GM13976 (cell line): ENCODE data around the gene TSSK3.
"Not testable (repeated sequence)": the region's sequence is repeated elsewhere in the genome, so short reads cannot be mapped to it uniquely, and the experiment has no call there.

Experiments
- DNase-seq: peaks from one replicate; pipeline ENCODE4 v3.0.0; 2012; ENCODE audit warnings: low spot score
- in situ Hi-C: fragments of 300-500 bp; cut with MboI; formaldehyde crosslinking; loops from one replicate; pipeline ENCODE4 v1.12.0; 2022; ENCODE audit warnings: low sequenced_read_pairs, mixed read lengths, inconsistent platforms; ENCODE audit not compliant: unreplicated experiment
- TF ChIP-seq, protein P1 (sequence below): IDR thresholded peaks from 2 replicates; pipeline ENCODE4 v1.5.1; 2012; ENCODE audit warnings: borderline replicate concordance, mild to moderate bottlenecking; ENCODE audit not compliant: insufficient read depth; ENCODE audit errors: extremely low read depth, missing control alignments, control extremely low read depth

TSSK3 gene

DNA sequence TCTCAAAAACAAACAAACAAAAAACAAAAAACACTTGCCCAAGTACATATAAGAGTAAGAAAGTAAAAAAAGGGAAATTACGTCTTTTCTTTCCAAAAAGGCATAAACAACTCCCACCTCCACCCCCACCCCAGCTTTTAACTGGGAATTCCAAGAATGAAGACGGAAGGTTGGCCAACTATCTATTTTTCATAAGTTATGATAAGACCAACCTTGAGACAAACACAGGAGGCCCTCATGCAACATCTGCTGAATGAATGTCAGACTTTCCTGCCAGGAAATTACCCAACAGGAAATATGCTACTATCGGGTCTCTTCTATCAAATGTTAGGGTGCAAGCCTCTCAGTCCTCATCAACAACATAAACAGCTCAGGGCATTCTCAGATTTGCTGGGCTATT lies 30.0 kb downstream of the TSSK3 start:
- TF ChIP-seq, protein P1, sequence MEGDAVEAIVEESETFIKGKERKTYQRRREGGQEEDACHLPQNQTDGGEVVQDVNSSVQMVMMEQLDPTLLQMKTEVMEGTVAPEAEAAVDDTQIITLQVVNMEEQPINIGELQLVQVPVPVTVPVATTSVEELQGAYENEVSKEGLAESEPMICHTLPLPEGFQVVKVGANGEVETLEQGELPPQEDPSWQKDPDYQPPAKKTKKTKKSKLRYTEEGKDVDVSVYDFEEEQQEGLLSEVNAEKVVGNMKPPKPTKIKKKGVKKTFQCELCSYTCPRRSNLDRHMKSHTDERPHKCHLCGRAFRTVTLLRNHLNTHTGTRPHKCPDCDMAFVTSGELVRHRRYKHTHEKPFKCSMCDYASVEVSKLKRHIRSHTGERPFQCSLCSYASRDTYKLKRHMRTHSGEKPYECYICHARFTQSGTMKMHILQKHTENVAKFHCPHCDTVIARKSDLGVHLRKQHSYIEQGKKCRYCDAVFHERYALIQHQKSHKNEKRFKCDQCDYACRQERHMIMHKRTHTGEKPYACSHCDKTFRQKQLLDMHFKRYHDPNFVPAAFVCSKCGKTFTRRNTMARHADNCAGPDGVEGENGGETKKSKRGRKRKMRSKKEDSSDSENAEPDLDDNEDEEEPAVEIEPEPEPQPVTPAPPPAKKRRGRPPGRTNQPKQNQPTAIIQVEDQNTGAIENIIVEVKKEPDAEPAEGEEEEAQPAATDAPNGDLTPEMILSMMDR: no peak
- no peak for DNase-seq
- in situ Hi-C loops: no loop called here

DNA sequence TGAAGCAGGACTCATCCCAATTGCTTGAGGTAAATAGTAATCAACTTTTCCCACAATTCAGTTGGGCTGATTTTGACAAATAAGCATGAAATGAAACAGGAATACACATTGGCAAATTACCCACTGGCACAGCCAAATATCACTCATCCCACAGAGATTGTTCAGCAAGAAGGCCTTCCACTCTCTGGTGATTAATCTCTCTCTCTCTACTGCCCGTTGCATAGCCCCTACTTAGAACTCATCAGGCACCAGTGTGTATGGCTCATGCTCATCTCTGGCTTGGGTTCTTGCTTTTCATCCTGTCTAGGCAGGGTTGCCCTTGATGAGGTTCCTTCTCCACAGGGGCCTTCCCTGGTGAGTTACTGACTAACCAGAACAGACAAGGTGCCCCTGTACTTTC lies 30.8 kb downstream of the TSSK3 start:
- in situ Hi-C loops: no loop called here
- DNase-seq: no peak
- TF ChIP-seq, protein P1: no peak

DNA sequence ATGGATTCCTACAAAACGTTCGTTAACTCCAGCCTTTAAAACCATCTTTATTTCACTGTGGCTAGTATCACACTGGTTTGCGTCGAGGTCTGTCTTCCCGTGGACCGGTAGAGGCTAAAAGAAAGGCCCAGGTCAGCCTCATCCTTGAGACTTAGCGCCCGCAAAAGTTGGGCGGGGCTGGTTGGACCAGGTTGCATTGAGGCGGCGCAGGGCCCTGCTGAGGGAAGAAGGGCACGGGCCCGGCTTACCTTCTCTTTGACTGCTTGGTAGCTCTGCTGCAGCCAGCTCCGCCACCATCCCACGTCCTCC lies 31.4 kb downstream of the TSSK3 start:
- in situ Hi-C loops: no loop called here
- DNase-seq: no peak
- TF ChIP-seq, protein P1: no peak

DNA sequence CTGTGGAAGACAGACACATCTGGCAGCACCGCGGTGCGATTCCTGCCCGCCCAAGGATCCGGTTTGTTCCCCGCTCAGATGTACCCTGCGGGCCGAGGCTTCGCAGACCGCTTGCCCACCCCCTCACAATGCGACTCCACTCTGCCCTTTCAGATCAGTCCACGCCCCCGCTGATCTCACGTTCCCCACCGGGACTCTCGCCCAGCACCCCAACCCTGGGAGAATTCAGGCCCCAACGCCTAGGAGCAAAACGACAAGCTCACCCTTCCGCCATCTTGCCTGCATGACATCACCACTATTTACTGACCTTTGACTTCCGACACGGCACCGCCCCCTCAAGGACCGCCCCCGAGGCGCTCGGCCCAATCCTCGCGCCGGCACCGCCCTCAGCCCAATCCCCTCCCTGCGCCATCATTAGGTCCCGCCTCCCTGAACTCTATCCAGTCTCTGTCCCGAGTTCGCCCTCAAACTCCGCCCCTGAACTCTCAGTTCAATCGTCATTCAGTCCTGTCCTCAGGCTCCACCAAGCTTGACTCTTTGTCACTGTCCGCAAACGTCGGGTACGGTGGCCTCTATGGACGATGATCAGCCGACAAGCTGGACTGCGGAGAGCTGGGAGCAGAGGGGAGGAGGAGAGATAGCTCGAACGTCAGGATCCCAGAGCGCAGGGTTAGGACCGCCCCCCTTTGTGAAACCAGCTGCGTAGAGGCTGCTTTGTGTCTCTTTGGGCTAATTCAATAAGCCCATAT lies 32.0 kb downstream of the TSSK3 start, which contains the start of gene BSDC1:
TSS of gene BSDC1 (minus strand) at position 301 of the 749 bp plus-strand sequence. CDS start at position 274, 27 bp downstream.
- in situ Hi-C loops: no loop called here
- DNase-seq: peak; percentile 99
- TF ChIP-seq, protein P1: no peak

DNA sequence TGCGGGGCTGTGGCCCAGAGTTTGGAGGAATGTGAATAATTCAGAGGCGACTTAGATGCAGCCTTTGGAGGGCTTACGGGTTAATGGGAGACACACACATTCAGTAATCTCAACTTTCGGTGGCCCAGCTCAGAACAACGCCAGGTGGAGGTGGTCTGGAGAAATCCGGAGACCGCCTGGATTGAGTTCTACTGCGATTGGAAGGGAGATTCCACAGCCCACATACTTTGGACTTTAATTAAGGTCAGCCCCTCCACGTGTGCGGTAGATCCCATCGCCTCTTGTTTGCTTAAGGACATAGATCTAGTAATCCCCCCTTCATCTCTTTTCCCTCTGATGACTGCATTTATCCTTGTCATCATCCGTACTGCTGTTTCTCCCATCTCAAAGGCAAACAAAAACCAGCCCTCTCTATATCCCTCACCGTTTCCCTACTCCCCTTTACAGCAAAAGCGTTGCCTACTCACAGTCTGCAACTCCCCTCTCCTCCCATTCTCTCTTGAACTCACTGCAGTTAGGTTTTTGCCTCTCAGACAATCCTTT lies 32.6 kb downstream of the TSSK3 start:
- in situ Hi-C loops: no loop called here
- DNase-seq: no peak
- TF ChIP-seq, protein P1: no peak

DNA sequence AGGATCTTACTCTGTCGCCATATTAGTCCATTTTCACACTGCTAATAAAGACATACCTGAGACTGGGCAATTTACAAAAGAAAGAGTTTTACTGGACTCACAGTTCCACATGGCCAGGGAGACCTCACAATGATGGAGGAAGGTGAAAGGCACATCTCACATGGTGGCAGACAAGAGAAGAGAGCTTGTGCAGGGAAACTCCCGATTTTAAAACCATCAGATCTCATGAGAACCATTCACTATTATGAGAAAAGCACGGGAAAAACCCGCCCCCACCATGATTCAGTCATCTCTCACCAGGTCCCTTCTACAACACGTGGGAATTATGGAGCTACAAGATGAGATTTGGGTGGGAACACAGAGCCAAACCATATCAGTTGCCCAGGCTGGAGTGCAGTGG lies 34.2 kb downstream of the TSSK3 start:
- DNase-seq, in situ Hi-C loops: not testable (repeated sequence)

DNA sequence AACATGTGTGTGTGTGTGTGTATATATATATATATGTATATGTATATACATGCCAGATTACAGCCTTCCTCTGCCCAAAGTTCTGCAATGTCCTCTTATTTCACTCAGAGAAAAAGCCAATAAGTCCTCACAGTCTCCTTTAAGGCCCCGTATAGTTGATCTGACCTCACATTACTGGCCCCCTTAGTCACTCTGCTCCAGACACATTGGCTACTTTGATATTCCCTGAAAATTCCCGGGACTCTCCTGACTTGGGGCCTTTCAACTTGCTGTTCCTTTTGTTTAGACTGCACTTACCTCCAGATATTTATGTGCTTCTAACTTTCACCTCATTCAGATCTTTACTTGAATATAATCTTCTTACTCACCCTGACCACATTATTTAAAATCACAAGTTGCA lies 36.1 kb downstream of the TSSK3 start:
- in situ Hi-C loops: no loop called here
- TF ChIP-seq, protein P1: no peak
- no peak for DNase-seq
